PC-9 (cell line): ENCODE measurements around the gene TPST2. TPM values are rescaled to one million over a fixed set of nuclear protein-coding genes. Genes with fewer than 3 reads are reported as not detected.

Source experiments
- BruUV-seq: library from RNA; stranded (reverse); fragments of 400-500 nt; replicated peaks from 2 replicates; lab custom pipeline; 2021; lab: Mats Ljungman, UMichigan
- CTCF ChIA-PET: fragments of 300-600 bp; sonication (Branson Sonifier 250); formaldehyde crosslinking; loops from one replicate; lab custom pipeline; 2022; ENCODE audit warnings: antibody characterized with exemption; lab: Charles Lee
- POLR2A ChIA-PET: fragments of 300-600 bp; sonication (Branson Sonifier 250); formaldehyde crosslinking; loops from one replicate; lab custom pipeline; 2022; ENCODE audit warnings: antibody characterized with exemption; ENCODE audit not compliant: unreplicated experiment; lab: Charles Lee
- DNase-seq, 2 experiments: peaks; one replicate each; pipeline versions ENCODE4 v3.0.0 to v3.0.0-alpha.2; 2015 to 2022; ENCODE audit warnings: mixed read lengths in 1 of 2
- H2AFZ ChIP-seq: fragments of 200-600 bp; sonication (generic); 2 replicates; pipeline ENCODE4 v1.8.1; 2017; ENCODE audit warnings: antibody characterized with exemption
- H3F3A ChIP-seq: fragments of 200-600 bp; sonication (generic); 2 replicates; pipeline ENCODE4 v1.8.1; 2017; ENCODE audit warnings: antibody characterized with exemption, mild to moderate bottlenecking, low read depth; ENCODE audit not compliant: insufficient read depth
- H3K27ac ChIP-seq: fragments of 200-600 bp; sonication (generic); 2 replicates; pipeline ENCODE4 v1.6.1; 2016; ENCODE audit warnings: mixed run types
- H3K27me3 ChIP-seq: fragments of 200-600 bp; sonication (generic); 2 replicates; pipeline ENCODE4 v1.6.1; 2016; ENCODE audit warnings: low read depth, mixed run types; ENCODE audit not compliant: insufficient read depth
- H3K36me3 ChIP-seq: fragments of 200-600 bp; sonication (generic); 2 replicates; pipeline ENCODE4 v1.6.1; 2016; ENCODE audit warnings: low read depth, mixed run types
- H3K4me1 ChIP-seq: fragments of 200-600 bp; sonication (generic); replicated peaks from 2 replicates; pipeline ENCODE4 v1.6.1; 2016; ENCODE audit warnings: mixed run types; ENCODE audit not compliant: insufficient read depth
- H3K4me2 ChIP-seq: fragments of 200-600 bp; sonication (generic); 2 replicates; pipeline ENCODE4 v1.6.1; 2017; ENCODE audit warnings: mixed run types
- H3K4me3 ChIP-seq: fragments of 200-600 bp; sonication (generic); 2 replicates; pipeline ENCODE4 v1.6.1; 2016; ENCODE audit warnings: mixed run types
- H3K79me2 ChIP-seq: fragments of 200-600 bp; sonication (generic); 2 replicates; pipeline ENCODE4 v1.6.1; 2017; ENCODE audit warnings: low read depth, mixed run types
- H3K9me2 ChIP-seq: fragments of 200-600 bp; sonication (generic); 2 replicates; pipeline ENCODE4 v1.8.1; 2017; ENCODE audit warnings: mild to moderate bottlenecking; ENCODE audit not compliant: insufficient read depth
- H3K9me3 ChIP-seq: fragments of 200-600 bp; sonication (generic); 2 replicates; pipeline ENCODE4 v1.8.1; 2016; ENCODE audit warnings: low read depth; ENCODE audit not compliant: insufficient read depth
- H4K20me1 ChIP-seq: fragments of 200-600 bp; sonication (generic); 2 replicates; pipeline ENCODE4 v1.8.1; 2017; ENCODE audit not compliant: insufficient read depth
- CTCF ChIP-seq: fragments of 200-600 bp; sonication (generic); conservative IDR thresholded peaks from 2 replicates; pipeline ENCODE4 v1.6.1; 2017; ENCODE audit warnings: mixed run types, antibody characterized with exemption, mild to moderate bottlenecking, moderate library complexity
- EZH2 ChIP-seq: fragments of 200-600 bp; sonication (generic); IDR thresholded peaks from 2 replicates; pipeline ENCODE4 v1.8.0; 2017; ENCODE audit warnings: antibody characterized with exemption, low read depth
- intact Hi-C: fragments of 100-400 bp; cut with micrococcal nuclease; formaldehyde crosslinking; loops from one replicate; pipeline ENCODE4 v1.10.0; 2022; ENCODE audit not compliant: unreplicated experiment
- total RNA-seq: library from RNA; stranded (reverse); gene quantifications from 2 replicates; pipeline ENCODE4 v1.2.3, GENCODE V29; 2021

The TPST2 gene
- total RNA-seq, 1 experiment from 2014 or later = 13.5 TPM

DNA sequence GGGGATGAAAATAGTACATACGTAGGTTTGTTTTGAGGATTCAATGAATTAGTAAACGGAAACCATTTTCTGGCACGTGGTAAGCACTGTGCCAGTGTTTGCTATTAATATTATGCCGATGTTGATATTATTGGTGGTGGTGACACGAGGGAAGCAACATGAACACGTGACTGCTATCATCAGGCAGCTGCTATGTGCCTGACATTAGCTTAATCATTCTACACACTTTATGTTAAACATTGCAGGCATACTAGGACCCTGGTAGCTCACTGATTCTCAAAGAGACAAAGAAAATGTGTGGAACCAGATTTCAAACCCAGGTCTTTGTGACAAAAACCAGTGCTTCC is 105.6 kb downstream of the TPST2 start:
- peak overlapping the region; percentile 81 for H3K4me3 ChIP-seq
- no peaks in the 10 kb centered on the region for H3K9me3 ChIP-seq
- H4K20me1 ChIP-seq = no peaks in the 10 kb centered on the region
- intact Hi-C loops = no loop called here
- H3K79me2 ChIP-seq = peaks cover 36% of the 10 kb centered on the region
- no peaks in the 10 kb centered on the region for H3K9me2 ChIP-seq
- peaks cover 23% of the 10 kb centered on the region for H3K4me1 ChIP-seq
- H3K36me3 ChIP-seq = 0 out of 2 replicates have a peak, but pooled peaks cover 3% of the 10 kb centered on the region
- no peaks in the 10 kb centered on the region for H3F3A ChIP-seq
- peak overlapping the region; percentile 96 for H2AFZ ChIP-seq
- BruUV-seq = TSS peak; percentile 39
- CTCF ChIA-PET = interaction anchor here (0.5 kb wide), 1 partner anchor 702 kb away, joined by 15 read pairs; no protein-coding TSS in a partner anchor
- DNase-seq = no peak
- TF ChIP-seq EZH2 (no peak), CTCF (no peak)
- H3K27me3 ChIP-seq = no peaks in the 10 kb centered on the region
- H3K27ac ChIP-seq = peak overlapping the region; percentile 49
- POLR2A ChIA-PET = interaction anchor here (0.5 kb wide), 1 partner anchor 1435 kb away, joined by 5 read pairs; the partner anchor contains the start of gene PITPNB
- H3K4me2 ChIP-seq = peak overlapping the region; percentile 79

- H3F3A ChIP-seq = no peaks in the 10 kb centered on the region
- TF ChIP-seq EZH2 = no peak
- no peak for TF ChIP-seq CTCF
- BruUV-seq = no TSS peak
- H3K79me2 ChIP-seq = peaks cover 36% of the 10 kb centered on the region
- peak within 1 kb of the TSS; percentile 91 for H3K4me2 ChIP-seq
- H3K4me3 ChIP-seq = peak within 1 kb of the TSS; percentile 81
- 0 out of 2 replicates have a peak, but pooled peaks cover 3% of the 10 kb centered on the region for H3K36me3 ChIP-seq
- no peaks in the 10 kb centered on the region for H4K20me1 ChIP-seq
- intact Hi-C loops = no loop called here
- no peaks in the 10 kb centered on the region for H3K27me3 ChIP-seq
- POLR2A ChIA-PET = interaction anchor here (0.5 kb wide), 1 partner anchor 95 kb away, joined by 10 read pairs; no protein-coding TSS in a partner anchor
- H3K4me1 ChIP-seq = peaks cover 23% of the 10 kb centered on the region
- no peaks in the 10 kb centered on the region for H3K9me2 ChIP-seq
- DNase-seq = peak; percentile 72 to 79
- CTCF ChIA-PET = interaction anchor here (0.5 kb wide), 1 partner anchor 703 kb away, joined by 15 read pairs; no protein-coding TSS in a partner anchor
- H3K9me3 ChIP-seq = no peaks in the 10 kb centered on the region
- peak within 1 kb of the TSS; percentile 63 for H3K27ac ChIP-seq
- H2AFZ ChIP-seq = peak within 1 kb of the TSS; percentile 96
Observed at GRCh38 chr22:26483439-26484359, 106.2 kb downstream of the TPST2 start, which contains the start of the genes HPS4 and SRRD. HPS4 (minus strand) TSS chr22:26483783; CDS start chr22:26481762, 2,021 bp downstream. SRRD (plus strand) TSS chr22:26483877; CDS start chr22:26483891, 14 bp downstream.

GRCh38 chr22:26483043-26483438 is 106.9 kb downstream of the TPST2 start:
- DNase-seq = no peak
- peak overlapping the region; percentile 91 for H3K4me2 ChIP-seq
- CTCF ChIA-PET = no interaction called here
- POLR2A ChIA-PET = interaction anchor here (0.5 to 0.6 kb wide), 2 partner anchors 177 to 1928 kb away, joined by 4 to 7 read pairs; no protein-coding TSS in a partner anchor
- H3K79me2 ChIP-seq = peaks cover 36% of the 10 kb centered on the region
- H3K27me3 ChIP-seq = no peaks in the 10 kb centered on the region
- no peaks in the 10 kb centered on the region for H3K9me3 ChIP-seq
- TF ChIP-seq EZH2 (no peak), CTCF (no peak)
- H3F3A ChIP-seq = no peaks in the 10 kb centered on the region
- no peaks in the 10 kb centered on the region for H4K20me1 ChIP-seq
- intact Hi-C loops = no loop called here
- peak overlapping the region; percentile 63 for H3K27ac ChIP-seq
- no peaks in the 10 kb centered on the region for H3K9me2 ChIP-seq
- H3K4me1 ChIP-seq = peaks cover 23% of the 10 kb centered on the region
- no TSS peak for BruUV-seq
- peak overlapping the region; percentile 81 for H3K4me3 ChIP-seq
- H2AFZ ChIP-seq = peak overlapping the region; percentile 96
- H3K36me3 ChIP-seq = 0 out of 2 replicates have a peak, but pooled peaks cover 3% of the 10 kb centered on the region
